ENCODE results near the gene TBX4.

TBX4 gene

GRCh38 chr17:61454381-61455323 lies 2.4 kb downstream of the TBX4 start:
- no peak for DNase-seq (ENCODE audit: low read depth in 3 of 3)

GRCh38 chr17:61455324-61456060 lies 3.3 kb downstream of the TBX4 start:
- no peak for DNase-seq (ENCODE audit: low read depth in 3 of 3)

- no peak for DNase-seq (ENCODE audit: low read depth in 3 of 3)
Measured at GRCh38 chr17:61456061-61456681, 3.9 kb downstream of the TBX4 start.

GRCh38 chr17:61456688-61457225 lies 4.5 kb downstream of the TBX4 start:
- no peak for DNase-seq (ENCODE audit: low read depth in 3 of 3)

- no peak for DNase-seq (ENCODE audit: low read depth in 3 of 3)
Measured at GRCh38 chr17:61457226-61457983, 5.2 kb downstream of the TBX4 start.

- no peak for DNase-seq (ENCODE audit: low read depth in 3 of 3)
Measured at GRCh38 chr17:61458000-61458399, 5.8 kb downstream of the TBX4 start.

- DNase-seq (ENCODE audit: low read depth in 3 of 3), result no peak
Measured at GRCh38 chr17:61458421-61459141, 6.4 kb downstream of the TBX4 start.

- DNase-seq (ENCODE audit: low read depth in 3 of 3), result no peak
Measured at GRCh38 chr17:61459142-61459809, 7.1 kb downstream of the TBX4 start.

GRCh38 chr17:61459939-61460718 lies 7.9 kb downstream of the TBX4 start:
- no peak for DNase-seq (ENCODE audit: low read depth in 3 of 3)

- no peak for DNase-seq (ENCODE audit: low read depth in 3 of 3)
Measured at GRCh38 chr17:61460796-61461585, 8.8 kb downstream of the TBX4 start.

GRCh38 chr17:61461586-61461966 lies 9.4 kb downstream of the TBX4 start:
- DNase-seq (ENCODE audit: low read depth in 3 of 3), result no peak

GRCh38 chr17:61461967-61462718 lies 9.9 kb downstream of the TBX4 start:
- DNase-seq (ENCODE audit: low read depth in 3 of 3), result no peak

- no peak for DNase-seq (ENCODE audit: low read depth in 3 of 3)
Measured at GRCh38 chr17:61462719-61463315, 10.6 kb downstream of the TBX4 start.

GRCh38 chr17:61463316-61464129 lies 11.3 kb downstream of the TBX4 start:
- DNase-seq (ENCODE audit: low read depth in 3 of 3), result no peak

- DNase-seq (ENCODE audit: low read depth in 3 of 3), result no peak
Measured at GRCh38 chr17:61464130-61464842, 12.1 kb downstream of the TBX4 start.

- no peak for DNase-seq (ENCODE audit: low read depth in 3 of 3)
Measured at GRCh38 chr17:61464843-61465180, 12.6 kb downstream of the TBX4 start.

All from stimulated activated CD4-positive, alpha-beta T cell treated with anti-CD3 and anti-CD28 coated beads, TNF-alpha, amount 100 ng/mL, for 4 hours (primary cell).